Measurements from ENCODE around the gene ARSG. TPM values are rescaled to one million over a fixed set of nuclear protein-coding genes. Genes with fewer than 3 reads are reported as not detected.
"Not testable (repeated sequence)": the region's sequence is repeated elsewhere in the genome, so short reads cannot be mapped to it uniquely, and the experiment has no call there.

The ARSG gene
- total and polyA plus RNA-seq, 9 of the 15 experiments (the other 6 are each of a cell fraction or from before 2014, with no cell fraction given), result 1.0 to 5.6 (median 1.8) TPM

- DNase-seq (ENCODE audit: extremely low read depth in 1 of 4, low spot score in 3 of 4) (peak in 3 of 4 experiments; percentile 18 to 25 (median 20)), FAIRE-seq (peak; percentile 95), ATAC-seq (peak; percentile 95)
- H3K9ac ChIP-seq (ENCODE audit: insufficient read depth in 1 of 2, low read depth in 2 of 2, low read length in 2 of 2); BruUV-seq (replicated peaks); H4K20me1 ChIP-seq (replicated peaks; ENCODE audit: control insufficient read depth, insufficient read depth, low read length); POLR2A ChIA-PET; H3K4me3 ChIP-seq; H3K4me1 ChIP-seq (replicated peaks in 1 of 2; ENCODE audit: control insufficient read depth in 2 of 2, insufficient read depth in 2 of 2, low read length in 2 of 2); H3K79me2 ChIP-seq (ENCODE audit: control insufficient read depth, insufficient read depth, low read length); H3K4me2 ChIP-seq (ENCODE audit: insufficient read depth, low read length); H3K36me3 ChIP-seq (ENCODE audit: control insufficient read depth, insufficient read depth, low read length); H3K9me3 ChIP-seq (replicated peaks; ENCODE audit: control insufficient read depth, insufficient read depth, low read depth, low read length); H3K27ac ChIP-seq (ENCODE audit: extremely low read depth, low read depth, low read length); H3K27me3 ChIP-seq (ENCODE audit: control insufficient read depth in 2 of 2, insufficient read depth in 2 of 2, low read length in 2 of 2); H3K9me1 ChIP-seq (ENCODE audit: control insufficient read depth, insufficient read depth, low read length); H2AFZ ChIP-seq (ENCODE audit: low read depth, low read length): not testable (repeated sequence)
- TF ChIP-seq SMC3 (conservative IDR thresholded peaks at IDR 0.05; ENCODE audit: insufficient read depth, low read depth, low read length) (peak; percentile 49; the same call in 1 of the 2 replicates), RAD21 (CRISPR knock-in tag; conservative IDR thresholded peaks at IDR 0.05 in 1 of 2, IDR thresholded peaks at IDR 0.05 in 1 of 2) (peak; percentile 31 to 54)
- TF ChIP-seq, protein P1, sequence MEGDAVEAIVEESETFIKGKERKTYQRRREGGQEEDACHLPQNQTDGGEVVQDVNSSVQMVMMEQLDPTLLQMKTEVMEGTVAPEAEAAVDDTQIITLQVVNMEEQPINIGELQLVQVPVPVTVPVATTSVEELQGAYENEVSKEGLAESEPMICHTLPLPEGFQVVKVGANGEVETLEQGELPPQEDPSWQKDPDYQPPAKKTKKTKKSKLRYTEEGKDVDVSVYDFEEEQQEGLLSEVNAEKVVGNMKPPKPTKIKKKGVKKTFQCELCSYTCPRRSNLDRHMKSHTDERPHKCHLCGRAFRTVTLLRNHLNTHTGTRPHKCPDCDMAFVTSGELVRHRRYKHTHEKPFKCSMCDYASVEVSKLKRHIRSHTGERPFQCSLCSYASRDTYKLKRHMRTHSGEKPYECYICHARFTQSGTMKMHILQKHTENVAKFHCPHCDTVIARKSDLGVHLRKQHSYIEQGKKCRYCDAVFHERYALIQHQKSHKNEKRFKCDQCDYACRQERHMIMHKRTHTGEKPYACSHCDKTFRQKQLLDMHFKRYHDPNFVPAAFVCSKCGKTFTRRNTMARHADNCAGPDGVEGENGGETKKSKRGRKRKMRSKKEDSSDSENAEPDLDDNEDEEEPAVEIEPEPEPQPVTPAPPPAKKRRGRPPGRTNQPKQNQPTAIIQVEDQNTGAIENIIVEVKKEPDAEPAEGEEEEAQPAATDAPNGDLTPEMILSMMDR (IDR thresholded peaks at IDR 0.05 in 2 of 3, conservative IDR thresholded peaks at IDR 0.05 in 1 of 3; ENCODE audit: insufficient read depth in 2 of 3, low read depth in 1 of 3, low read length in 3 of 3), result peak; percentile 45 to 62 (median 51); a peak in 5 of 6 replicates
- TF ChIP-seq, protein P2, sequence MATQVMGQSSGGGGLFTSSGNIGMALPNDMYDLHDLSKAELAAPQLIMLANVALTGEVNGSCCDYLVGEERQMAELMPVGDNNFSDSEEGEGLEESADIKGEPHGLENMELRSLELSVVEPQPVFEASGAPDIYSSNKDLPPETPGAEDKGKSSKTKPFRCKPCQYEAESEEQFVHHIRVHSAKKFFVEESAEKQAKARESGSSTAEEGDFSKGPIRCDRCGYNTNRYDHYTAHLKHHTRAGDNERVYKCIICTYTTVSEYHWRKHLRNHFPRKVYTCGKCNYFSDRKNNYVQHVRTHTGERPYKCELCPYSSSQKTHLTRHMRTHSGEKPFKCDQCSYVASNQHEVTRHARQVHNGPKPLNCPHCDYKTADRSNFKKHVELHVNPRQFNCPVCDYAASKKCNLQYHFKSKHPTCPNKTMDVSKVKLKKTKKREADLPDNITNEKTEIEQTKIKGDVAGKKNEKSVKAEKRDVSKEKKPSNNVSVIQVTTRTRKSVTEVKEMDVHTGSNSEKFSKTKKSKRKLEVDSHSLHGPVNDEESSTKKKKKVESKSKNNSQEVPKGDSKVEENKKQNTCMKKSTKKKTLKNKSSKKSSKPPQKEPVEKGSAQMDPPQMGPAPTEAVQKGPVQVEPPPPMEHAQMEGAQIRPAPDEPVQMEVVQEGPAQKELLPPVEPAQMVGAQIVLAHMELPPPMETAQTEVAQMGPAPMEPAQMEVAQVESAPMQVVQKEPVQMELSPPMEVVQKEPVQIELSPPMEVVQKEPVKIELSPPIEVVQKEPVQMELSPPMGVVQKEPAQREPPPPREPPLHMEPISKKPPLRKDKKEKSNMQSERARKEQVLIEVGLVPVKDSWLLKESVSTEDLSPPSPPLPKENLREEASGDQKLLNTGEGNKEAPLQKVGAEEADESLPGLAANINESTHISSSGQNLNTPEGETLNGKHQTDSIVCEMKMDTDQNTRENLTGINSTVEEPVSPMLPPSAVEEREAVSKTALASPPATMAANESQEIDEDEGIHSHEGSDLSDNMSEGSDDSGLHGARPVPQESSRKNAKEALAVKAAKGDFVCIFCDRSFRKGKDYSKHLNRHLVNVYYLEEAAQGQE (IDR thresholded peaks at IDR 0.05; ENCODE audit: borderline replicate concordance), result peak; percentile 42; the same call in 1 of the 2 replicates
- TF ChIP-seq, protein P2 (CRISPR knock-in tag; IDR thresholded peaks at IDR 0.05; ENCODE audit: low read depth), result not testable (repeated sequence)
- 14% methylated on average over 4 of the region's 9 CpGs for WGBS (ENCODE audit: insufficient coverage, low coverage, missing lambda C conversion rate)
- in situ Hi-C loops (cut with MboI), result loop anchor here (5.0 to 25.0 kb wide), 2 partner anchors 204 to 499 kb away; no protein-coding TSS in a partner anchor
- CTCF ChIA-PET (ENCODE audit: low intra/inter-chr PET ratio), result interaction anchor here (0.6 to 2.2 kb wide), 7 partner anchors 136 to 203 kb away, joined by 3 to 12 read pairs (median 3); no protein-coding TSS in a partner anchor
- intact Hi-C loops (cut with micrococcal nuclease), result loop anchor here (1.0 to 10.0 kb wide), 4 partner anchors 132 to 502 kb away; no protein-coding TSS in a partner anchor
Measured at GRCh38 chr17:68263101-68263681, 28.1 kb upstream of the ARSG start.
